NCI-H2029 (cell line): ENCODE measurements around the gene CYB5R3.
A peak's percentile ranks its signal among the peaks of the same experiment; 100 is the strongest.

ENCODE experiments used
- DNase-seq: peaks from one replicate; lab custom pipeline; 2025; lab: John Stamatoyannopoulos, UW

Gene CYB5R3

DNA sequence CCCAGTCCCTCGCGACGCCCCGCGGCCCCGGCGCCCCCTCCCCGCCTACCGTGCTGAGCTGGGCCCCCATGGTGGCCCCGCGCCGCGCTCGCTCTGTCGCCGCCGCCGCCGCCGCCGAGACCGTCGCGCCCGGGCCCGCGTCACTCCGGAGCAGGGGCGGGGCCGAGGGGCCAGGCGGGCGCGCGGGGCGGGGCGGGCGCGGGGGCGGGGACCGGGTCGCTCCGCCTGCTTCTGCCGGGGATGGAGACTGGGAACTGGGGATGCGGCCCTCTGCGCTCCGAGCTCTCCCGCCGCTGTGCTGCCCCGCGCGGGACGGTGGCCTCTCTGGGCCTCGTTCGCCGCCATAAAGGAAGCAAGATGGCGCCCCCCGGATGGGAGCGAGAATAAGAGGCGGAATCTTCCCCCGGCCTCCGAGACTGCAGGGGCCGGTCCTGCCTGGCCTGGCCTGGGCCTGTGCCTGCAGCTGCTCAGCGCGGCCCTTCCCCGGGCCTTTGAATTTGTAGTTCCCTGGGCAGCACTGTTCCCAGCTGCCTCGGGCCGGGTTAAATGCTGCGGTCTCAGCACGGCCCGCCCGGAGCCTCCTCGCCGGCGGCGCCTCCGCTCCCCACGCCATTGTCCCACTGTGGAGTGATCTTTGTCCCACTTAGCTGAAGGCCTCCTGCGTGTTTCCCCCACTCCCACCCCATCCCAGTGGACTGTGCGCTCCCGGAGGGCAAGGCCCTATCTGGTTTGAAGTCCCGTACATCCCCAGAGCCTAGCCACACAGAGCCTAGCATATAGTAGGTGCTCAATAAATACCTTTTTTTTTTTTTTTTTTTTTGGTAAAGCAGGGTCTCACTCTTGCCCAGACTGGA lies at the start of gene CYB5R3:
Gene CYB5R3 (minus strand): TSS at position 147 of the 854 bp plus-strand sequence. CDS start 77 bp downstream, at position 70.
- peak; percentile 55 for DNase-seq

DNA sequence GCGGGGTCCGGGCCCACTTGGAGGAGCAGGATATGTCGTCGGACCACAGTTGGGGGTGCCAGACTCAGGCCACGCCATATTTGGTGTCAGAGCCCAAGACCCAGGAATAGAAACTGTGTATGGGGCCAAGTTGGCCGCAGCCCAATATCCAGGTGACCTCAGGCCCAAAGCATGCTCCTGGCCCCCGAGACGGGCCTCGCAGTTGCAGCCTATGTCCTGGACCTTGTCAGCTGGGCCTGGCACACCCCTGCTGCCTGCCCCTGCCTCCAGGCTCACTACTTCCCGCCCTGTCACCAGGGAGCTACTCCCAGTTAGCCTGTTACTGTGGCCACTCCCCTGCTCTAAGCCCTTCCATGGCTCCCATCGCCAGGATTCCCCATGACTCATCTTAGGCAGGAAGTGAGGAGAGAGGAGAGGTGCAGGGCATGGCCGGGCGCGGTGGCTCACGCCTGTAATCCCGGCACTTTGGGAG lies 48.4 kb upstream of the CYB5R3 start:
- no peak for DNase-seq

DNA sequence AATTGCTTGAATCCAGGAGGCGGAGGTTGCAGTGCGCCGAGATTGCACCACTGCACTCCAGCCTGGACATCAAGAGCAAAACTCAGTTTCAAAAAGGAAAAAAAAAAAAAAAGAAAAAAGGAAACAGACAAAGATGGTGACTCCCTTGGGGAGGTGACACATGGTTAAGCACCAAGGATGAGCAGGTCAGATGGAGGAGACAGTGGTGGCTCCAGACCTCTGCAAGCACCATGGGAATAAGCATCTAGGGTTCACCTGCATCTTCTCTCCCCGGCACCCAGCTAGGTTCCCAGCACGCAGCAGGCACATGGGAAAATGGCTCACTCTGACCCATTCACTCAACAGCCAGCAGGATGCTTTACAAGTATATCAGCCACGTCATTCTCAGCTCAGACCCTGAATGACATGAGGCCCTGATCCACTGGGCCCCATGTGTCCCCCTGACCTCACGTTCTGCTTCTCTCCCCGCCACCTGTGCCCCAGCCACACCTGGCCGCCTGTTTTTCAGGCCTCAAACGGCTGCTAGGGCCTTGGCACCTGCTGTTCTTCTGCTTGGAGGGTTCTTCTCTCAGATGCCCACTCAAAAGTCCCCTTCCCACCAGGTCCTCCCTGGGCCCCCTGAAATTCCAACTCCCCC lies 47.3 kb upstream of the CYB5R3 start:
- DNase-seq = no peak

DNA sequence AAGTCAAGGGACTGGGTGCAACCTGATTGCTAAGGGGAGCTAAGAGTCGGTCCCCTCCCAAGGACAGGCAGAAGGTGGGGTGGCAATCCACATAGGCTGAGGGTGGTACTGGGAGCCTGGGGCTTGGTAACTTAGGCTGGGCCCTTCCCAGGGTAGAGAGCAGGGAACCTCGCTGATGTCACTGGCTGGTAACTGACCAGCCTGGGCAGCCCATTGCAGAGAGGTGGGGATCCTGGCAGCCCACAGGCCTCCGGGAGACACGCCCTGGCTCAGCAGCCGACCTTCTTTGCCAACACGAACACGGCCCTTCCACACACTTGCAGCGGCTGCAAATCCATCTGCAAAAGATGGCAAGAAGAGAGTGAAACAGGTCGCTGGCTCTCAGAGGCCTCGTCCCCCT lies 46.1 kb upstream of the CYB5R3 start:
- DNase-seq = no peak

DNA sequence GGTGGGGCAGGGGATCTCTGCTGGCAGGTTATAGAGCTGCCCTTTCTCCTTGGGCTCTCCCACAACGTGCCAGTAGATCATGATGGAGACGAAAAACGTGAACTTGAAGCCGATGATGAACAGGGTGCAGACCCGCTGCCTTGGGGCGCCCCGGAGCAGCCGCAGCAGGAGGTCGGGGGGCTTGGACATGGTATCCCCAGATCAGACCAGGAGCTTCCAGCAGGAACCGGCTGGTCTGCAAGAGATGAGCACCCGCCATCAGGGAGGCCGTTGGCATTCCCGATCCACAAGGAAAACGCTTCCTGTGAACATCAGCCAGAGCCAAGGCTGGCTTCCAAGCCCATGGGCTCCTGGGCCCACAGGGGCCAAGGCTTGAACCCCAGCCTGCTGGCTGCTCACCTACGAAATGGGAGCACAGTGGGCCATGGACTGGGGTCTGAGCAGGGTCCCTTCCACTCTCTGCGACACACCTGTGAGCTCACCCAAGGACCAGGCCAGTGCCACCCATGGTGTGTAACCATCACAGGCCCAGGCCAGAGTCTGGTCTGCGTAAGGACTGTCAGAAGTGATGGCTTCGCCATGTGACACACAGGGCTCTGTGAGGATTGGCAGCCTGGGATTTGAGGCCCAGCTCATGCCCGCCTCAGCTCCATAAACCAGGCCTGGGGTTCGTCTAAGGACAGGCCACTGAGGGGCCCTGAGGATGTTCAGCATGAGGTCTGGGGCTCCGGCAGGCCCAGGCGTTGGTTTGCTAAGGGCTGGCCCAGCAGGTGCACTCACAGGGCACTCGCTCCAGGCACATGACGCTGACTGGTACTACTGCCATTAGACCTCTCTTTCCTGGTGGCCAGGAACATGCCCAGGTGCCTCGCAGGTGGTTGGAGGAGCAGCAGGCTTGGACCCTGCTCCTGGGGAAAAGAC lies 44.8 kb upstream of the CYB5R3 start:
- no peak for DNase-seq

DNA sequence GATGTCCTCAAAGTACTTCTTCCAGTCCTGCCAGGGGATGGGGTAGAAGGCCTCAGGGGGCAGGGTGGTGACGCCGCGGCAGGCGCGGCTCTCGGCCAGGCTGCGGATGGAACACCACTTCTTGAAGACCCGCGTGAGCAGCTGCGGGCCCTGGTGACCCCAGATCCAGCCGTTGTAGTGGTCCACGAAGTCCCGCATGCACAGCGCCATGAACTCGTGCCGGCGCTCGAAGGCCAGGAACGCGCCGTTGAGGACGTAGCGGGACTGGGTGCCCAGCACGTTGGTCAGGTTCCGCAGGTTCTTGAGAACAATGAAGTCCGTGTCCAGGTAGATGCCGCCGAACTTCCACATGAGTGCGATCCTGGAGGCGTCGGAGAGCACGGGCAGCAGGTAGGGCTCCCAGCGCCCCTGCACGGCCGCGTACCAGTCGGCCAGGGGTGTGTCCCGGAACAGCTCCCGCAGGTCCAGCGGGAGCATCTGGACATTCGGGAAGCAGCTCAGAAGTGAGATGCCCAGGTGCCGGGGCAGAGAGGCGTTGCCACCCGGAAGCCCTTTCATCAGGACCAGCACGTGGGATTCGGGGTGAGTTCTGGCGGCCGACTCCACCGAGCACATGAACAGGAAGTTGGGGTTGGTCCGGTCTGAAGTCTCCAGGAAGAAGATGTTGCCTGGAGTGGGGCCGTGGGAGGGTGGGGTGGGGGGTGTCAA lies 44.0 kb upstream of the CYB5R3 start:
- DNase-seq = no peak

DNA sequence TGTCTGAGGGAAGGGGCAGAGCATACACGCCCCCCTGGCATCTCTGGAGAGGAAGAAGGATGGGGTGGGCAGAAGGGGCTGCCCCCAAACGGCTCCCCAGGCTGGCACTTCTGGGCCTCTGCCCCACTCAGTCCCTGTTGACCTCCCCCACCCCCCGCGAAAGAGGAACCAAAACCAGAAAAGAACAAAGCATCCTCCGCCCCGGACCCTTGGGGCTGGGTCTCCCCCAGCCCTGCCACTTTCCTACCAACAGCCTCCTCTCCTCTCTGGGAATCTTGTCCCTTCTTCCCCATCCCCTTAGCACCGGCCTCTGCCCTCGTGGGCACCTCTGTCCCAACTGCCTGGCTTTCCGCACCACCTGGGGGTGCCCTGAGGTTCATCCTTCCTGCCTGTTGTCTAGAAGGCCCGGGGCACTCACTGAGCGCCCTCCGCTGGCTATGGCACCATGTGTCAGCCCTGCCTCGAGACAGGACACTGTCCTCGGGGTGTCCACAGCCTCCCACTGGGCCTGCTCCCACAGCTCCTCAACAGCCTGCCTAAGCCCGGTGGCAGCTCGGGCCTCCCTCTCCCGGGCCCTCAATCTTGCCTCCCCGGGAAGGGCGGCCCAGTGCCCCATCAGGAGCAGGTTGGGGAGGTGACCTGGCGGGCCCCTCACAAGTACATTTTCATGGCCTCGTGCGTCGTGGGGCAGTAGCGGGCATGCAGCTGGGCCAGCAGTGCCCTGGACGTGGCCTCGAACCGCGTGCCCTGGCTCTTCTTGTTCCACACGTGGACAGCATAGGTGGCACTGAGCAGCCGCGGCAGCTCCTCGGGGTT lies 43.3 kb upstream of the CYB5R3 start:
- DNase-seq = no peak

DNA sequence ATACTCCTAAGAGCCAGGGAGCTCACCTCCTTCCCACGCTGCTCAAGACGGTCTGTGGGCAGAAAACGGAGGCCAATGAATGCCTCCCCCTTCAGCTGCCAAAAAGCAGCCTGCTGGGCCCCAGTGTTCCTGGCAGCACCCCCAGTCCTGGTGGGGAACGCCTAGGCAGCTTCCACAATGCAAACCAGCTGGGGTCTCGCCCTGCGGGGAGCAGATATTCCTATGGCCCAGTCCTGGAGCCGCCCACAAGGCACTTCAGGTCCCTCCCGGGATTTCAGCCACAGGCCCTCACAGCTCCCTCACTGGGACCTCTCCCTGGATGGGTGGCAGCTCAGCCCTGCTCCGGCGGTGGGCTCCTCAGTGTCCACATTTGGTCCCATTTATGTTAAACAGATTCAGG lies 42.2 kb upstream of the CYB5R3 start:
- DNase-seq = no peak

DNA sequence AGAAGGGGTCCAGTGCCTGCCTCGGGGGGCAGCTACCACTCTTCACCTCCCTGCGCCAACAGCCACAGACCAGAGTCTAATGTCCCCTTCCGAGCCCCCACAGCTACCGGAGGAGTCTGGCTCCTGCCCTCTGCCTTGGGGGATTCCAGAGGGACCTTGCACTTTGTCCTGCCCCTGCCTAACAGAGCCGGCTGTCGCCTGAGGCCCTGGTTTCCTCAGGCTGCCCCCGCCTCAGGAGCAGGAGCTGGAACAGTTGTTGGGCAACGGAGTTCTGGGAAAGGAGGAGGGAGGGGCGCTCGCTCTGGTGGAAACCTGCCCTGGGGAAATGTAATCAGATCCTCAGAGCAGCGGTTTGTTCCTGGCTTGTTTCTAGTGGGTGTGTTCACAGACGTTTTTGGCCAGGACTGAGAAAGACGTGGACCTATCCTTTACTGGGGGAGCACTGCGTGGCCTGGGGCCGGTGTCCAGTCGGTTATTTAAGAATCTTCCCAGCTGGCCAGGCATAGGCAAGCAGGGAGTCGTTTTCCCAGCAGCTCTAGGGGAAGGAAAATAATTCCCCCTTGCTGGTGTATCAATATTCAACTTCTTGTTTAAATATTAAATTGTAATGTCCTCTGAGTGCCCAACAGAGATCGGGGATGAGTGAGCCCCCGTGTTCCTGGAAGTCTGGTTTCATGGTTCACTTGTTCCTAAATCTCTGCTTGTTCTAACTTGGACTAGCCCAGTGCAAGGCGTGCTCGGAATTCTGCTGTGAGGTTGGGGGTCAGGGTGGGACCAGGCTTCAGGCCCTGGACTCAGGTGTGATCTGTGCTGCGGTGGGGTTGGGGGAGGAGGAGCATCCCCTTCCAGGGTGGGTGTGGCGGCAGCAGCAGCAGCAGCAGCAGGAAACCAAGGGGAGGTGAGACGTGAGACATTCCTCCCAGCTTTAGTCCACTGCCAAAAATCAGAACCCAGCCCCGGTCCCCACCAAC lies 39.3 kb upstream of the CYB5R3 start:
- DNase-seq = peak; percentile 46

DNA sequence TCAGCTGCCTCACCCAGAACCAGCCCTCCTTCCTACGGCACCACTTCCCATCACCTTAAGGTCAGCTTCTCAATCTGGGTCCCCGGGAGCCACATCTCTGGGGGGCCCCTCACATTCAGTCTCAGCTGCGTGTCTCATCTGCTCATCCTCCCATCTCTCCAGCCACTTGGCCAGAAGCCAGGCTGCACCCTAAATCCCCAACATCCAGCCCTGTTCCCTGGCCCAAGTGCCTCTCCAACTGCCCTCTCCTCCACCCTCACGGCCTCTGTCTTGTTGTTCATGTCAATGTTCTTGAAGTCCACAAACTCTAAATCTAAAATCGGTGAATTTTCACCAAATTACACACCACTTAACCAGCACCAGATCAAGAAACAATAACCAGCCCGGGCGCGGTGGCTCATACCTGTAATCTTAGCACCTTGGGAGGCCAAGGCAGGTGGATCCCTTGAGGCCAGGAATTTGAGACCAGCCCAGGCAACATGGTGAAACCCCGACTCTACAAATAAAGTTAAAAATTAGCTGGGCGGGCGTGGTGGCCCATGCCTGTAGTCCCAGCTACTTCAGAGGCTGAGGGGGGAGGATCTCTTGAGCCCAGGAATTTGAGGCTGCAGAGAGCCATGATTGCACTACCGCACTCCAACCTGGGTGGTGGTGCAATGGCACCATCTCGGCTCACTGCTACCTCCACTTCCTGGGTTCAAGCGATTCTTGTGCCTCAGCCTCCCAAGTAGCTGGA lies 37.7 kb upstream of the CYB5R3 start:
- no peak for DNase-seq

DNA sequence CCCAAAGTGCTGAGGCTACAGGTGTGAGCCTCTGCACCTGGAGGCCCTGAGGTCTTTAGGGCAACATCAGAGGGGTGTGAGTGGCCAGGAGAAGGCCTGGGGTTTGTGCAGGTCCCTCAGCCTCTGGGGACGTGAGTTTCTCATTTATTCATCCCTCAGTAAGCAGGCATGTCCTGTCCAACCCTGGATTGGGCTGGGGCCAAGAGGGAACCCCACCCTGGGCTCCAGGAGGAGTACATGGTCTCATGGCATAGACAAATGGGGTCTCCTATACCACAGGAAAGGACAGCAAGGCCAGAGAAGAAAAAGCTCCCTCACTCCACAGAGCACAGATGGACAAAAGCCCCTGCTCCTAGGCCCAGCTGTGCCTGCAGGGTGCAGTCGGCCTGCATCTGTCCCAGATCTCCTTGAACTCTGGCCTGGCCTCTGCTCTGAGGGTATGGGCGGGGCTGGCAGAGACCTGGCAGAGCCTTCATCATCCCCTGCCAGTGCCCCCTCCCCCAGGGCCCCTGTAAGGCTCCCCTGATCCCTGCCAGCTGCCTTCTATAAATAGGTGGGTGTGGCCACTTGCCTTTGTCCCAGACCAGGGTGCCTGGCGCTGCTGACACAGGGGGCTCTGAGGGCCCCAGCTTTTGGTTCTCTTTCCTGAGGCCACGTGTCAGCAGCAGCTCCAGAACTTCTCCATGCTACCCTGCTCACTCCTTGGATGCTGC lies 36.9 kb upstream of the CYB5R3 start:
- DNase-seq = no peak

DNA sequence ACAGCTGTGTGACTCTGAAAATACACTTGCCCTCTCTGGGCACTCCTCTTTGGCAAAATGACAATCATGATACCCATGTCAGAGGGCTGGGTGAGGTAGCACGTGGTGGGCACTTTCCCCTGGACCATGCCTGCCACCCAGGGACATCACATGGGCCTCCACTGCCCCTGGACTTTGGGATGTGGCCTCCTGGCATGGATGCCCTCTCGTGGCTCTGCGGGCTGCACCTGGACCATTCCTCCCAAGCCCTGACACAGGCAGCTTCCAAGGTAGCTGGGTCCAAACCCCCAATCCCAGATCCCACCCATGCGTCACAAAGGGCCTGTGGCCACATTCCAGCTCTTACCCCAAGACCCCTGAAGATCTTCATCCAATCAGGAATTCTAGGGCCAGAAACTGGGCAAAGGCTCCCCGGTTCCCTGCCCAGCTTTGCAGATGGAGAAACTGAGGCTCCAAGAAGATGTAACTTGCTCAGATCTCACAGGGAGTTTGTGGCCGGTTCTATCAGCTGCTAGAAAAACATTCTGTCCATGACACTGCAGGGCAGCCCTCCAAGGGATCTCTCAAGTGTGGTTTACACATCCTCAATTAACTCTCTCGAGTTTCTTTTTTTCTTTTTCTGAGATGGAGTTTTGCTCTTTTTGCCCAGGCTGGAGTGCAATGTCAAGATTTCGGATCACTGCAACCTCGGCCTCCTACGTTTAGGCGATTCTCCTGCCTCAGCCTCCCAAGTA lies 35.4 kb upstream of the CYB5R3 start:
- DNase-seq = no peak

DNA sequence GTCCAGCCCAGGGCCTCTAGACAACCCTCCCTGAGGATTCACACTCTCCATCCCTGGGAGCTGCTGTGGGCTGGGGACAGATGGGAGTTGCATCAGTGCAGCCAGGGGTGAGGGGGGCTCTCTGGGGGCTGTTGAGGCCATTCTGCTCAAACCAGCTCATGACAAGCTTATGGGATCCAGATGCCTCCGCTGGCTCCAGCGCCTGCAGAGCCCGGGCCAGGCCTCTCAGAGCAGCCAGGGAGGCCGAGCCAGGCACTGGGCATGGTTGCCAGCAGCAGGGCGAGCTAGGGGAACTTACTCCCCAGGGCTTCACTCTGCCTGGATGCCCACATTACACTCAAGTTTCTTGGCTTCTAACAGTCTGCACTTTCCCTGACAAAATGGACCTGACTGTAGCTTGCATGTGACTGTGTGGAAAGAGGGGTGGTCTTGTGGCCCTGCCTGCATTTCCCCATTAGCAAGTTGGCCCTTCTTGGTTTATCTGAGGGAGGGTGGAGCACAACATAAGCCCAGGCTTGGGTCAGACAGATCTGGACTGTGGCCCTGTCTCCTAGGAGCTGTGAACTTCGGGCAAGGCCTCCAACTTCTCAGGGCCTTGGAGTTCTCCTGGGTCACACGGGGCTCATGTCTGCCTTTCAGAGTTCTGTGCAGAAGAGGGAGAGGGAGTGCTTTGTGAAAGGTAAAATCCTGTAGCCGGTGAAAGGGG lies 34.5 kb upstream of the CYB5R3 start:
- no peak for DNase-seq

DNA sequence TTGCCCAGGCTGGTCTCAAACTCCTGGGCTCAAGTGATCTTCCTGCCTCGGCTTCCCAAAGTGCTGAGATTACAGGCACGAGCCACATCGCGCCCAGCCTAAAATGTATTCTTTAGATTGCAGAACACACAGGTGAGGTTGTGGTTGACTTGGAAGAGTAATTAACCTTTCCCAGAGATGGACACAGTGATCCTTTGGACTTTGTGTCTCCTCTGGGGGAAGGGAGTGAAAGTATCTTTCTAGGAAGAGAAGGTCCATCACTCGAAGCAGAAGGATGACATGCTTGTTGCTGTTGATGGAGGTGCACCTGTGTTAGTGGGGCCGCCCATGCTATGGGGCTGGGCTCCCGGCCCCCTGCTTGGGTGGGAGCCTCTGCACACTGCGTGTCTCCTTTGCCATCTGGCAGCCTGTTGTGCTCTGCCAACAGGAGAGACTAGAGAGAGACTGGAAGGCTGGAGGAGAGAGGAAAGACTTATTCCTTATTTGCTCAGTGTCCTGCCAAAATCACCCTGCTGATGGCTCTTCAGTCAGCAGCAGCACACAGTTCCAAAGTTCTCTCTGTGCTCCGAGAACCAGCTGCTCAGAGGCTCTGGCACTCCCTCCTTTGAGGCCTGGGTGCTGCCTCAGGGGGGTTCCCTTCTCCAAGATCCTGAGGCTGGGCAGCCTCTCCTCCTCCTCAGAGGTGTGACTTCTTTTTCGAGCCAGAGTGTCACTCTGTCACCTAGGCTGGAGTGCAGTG lies 33.1 kb upstream of the CYB5R3 start:
- no peak for DNase-seq

DNA sequence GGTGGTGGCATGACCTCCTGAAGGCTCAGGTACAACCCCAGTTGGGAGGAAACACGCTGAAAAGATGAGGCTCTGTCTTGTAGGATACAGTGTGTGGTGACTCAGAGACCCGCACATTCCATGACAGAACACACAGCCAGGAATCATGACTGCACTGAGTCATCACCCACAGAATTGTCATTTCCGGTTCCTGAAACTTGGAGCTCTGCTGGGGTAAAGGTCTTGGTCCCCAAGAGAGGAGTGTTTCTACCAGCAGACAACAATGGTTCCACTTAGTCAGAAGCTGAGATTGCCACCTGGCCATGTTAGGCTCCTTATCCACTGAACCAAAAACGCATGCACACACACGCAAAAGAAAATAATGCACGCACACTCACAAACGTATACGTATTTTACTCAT lies 31.5 kb upstream of the CYB5R3 start:
- DNase-seq = no peak

DNA sequence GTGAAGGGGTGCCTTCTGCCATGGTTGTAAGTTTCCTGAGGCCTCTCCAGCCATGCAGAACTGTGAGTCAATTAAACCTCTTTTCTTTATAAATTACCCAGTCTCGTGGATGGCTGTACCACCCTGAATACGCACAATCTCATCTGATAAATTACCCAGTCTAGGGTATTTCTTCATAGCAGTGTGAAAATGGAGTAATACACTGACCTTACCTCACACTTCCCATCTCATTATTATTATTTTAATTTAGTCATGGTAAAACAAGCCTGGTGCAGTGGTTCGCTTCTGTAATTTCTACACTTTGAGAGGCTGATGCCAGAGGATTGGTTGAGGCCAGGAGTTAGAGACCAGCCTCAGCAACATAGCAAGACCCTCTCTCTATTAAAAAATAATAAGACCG lies 30.5 kb upstream of the CYB5R3 start:
- DNase-seq = no peak
